GM12872 (cell line): Measurements from ENCODE around the gene MED15.

ENCODE experiments used
- CTCF ChIP-seq: IDR thresholded peaks from 3 replicates; pipeline ENCODE4 v1.5.1; 2011; ENCODE audit warnings: low read depth, mild to moderate bottlenecking, low read length, moderate library complexity; ENCODE audit not compliant: insufficient read depth

MED15 gene

GRCh38 chr22:20573833-20574615 is 66.6 kb downstream of the MED15 start:
- TF ChIP-seq CTCF: no peak

GRCh38 chr22:20574920-20575353 is 67.5 kb downstream of the MED15 start:
- TF ChIP-seq CTCF: no peak

GRCh38 chr22:20575724-20576444 is 68.5 kb downstream of the MED15 start:
- no peak for TF ChIP-seq CTCF

DNA sequence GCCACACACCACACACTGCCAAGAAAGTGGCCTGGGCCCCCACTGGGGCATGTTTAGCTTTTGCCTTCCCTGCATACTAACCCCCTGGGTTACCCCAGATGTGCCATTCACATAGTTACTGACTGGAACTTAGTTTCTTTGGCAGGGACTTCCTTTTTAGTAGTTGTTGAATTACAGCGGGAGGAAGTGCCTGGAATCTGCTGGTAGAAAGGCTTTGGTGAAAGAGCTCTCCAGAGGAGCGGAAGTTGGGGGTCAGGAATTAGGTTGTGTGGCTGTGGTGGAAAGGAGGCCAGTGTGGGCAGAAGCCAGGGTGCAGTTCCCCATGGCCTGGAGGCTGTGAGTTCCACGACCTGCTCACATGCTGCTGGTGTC is 69.0 kb downstream of the MED15 start:
- TF ChIP-seq CTCF: no peak

GRCh38 chr22:20577045-20577444 is 69.6 kb downstream of the MED15 start:
- TF ChIP-seq CTCF: no peak

- TF ChIP-seq CTCF: no peak
Measured at GRCh38 chr22:20577549-20577975, 70.2 kb downstream of the MED15 start.

DNA sequence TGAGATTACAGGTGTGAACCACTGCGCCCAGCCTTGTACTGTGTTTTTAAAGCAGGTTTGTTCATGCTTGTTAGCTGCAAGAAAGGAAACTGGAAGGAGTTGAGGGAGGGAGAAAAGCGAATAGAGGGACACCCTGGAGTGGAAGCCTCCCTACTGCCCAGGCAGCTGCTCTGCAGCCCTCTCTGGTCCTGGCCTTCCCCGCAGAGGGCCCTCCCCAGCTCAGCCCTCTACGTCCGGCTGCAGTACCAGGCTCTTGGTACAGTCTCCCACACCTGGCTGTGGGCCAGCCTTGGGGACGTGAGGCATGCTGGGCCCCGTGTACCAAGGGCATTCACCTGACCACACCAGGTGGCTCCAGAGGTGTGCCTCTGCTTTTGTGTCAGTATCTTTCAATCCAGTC is 70.8 kb downstream of the MED15 start:
- TF ChIP-seq CTCF: no peak
